Stimulated activated CD4-positive, alpha-beta T cell treated with anti-CD3 and anti-CD28 coated beads, TNF-alpha, amount 100 ng/mL, for 24 hours (primary cell): Measurements from ENCODE around the gene GH2.
A peak's percentile ranks its signal among the peaks of the same experiment; 100 is the strongest.
"Not testable (repeated sequence)": the region's sequence is repeated elsewhere in the genome, so short reads cannot be mapped to it uniquely, and the experiment has no call there.

Source experiments
- DNase-seq, 3 experiments: peaks; one replicate each; pipeline ENCODE4 v3.0.0-alpha.2; 2020; ENCODE audit warnings: low read depth in 3 of 3

GH2 gene

DNA sequence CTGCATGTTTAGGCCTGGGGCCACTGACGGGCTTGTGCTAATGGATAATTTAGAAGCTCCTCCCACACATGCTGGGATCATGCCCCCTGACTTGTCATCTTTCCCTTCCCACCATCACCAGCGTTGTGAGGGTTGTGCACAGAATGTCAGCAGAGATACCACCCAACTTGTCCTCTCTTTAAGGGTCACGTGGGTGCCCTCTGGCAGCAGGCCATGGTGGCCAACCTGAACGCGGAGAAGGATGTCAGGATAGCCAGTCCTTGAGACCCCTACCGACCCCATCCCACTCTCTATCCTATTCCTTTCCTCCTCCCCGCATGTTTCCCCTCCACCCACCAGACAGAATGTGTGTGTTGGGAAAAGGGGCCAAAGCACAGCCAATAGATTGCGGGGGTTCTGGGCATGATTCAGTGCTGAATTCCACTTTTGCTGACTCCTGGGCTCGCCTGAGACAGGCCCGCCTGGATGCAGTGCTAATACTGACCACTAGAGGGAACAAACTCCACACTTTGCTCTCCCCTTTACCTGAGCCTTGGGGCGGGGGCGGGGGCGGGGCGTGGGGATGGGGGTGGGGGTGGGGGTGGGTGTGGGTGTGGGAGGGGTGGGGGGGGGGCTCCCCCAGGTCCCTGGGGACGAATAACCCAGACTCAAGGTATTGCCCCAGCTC, at the start of gene GH2:
GH2 (minus strand) TSS at position 10 of the 667 bp plus-strand sequence. CDS start 143 bp downstream, outside the sequence.
- peak; percentile 31 to 55 (median 37) for DNase-seq

DNA sequence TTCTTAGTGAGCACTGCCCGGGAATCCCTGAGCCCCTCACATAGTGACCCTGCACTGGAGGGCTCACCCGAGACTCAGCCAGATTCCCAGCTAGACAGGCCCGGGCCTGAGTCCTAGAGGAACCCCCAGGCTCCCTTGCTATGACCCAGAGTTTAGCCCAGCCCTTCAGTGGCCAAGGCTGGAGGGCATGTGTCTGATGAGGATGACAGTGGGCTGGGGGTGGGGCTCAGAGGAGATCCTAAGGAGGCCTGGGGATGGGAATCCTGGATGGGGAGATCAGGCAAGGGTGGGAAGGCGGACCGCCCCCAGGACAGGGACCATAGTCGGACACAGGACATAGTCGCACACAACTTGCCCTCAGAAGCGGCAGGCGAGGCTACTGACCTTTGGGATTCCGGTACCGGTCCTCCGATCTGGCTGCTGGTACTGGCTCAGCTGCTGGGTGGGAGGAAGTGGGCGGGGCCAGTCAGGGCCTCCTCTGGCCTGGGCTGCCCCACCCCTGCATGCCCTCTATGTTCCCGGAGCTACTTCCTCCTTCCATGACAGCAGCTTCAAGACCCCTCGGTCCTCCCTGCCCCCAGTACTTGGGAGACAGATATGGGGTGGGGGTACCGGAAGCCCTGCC, 49.3 kb upstream of the GH2 start:
- DNase-seq, result peak in 2 of 3 experiments; percentile 22 to 65

DNA sequence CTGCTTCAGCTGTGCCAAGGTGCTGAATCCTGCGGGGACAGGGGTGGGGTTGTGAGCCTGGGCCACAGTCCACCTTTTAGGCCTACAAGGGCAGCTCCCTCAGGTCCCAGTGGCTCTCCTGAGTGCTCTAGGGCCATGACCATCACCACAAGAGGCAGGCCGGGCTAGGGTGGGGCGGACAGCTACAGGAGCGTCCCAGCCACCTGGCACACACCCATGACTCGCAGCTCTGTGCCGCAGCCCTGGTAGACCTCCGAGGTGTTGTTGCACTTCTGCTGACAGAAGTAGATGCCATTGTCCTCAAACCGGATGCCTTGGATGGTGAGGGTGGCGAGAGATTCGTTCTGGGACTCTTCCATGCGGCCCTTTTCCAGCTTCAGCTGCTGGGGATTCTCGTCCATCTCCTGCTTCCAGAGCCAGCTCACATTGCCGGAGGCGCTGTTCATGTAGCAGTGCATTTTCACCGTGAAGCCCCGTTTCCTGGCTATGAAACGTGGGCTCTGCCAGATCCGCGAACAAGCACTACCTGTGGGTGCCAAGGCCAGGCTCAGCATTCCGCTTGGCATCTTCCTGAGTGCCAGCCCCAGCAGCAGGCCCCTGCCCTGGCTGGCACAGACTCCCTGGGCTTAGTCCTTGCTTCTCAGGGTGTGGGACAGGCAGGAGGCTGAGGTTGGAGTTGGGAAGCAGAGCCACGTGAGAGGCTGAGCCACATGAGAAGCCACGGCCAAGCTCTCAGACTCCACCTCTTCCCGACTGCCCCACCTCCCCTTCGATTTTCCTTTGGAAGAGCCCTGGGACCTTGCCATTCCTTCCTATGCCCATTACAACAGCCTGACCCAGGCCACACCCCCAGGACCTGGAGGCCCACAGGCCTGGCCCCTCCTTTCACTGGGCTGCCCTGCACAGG, 48.4 kb upstream of the GH2 start:
- no peak for DNase-seq

DNA sequence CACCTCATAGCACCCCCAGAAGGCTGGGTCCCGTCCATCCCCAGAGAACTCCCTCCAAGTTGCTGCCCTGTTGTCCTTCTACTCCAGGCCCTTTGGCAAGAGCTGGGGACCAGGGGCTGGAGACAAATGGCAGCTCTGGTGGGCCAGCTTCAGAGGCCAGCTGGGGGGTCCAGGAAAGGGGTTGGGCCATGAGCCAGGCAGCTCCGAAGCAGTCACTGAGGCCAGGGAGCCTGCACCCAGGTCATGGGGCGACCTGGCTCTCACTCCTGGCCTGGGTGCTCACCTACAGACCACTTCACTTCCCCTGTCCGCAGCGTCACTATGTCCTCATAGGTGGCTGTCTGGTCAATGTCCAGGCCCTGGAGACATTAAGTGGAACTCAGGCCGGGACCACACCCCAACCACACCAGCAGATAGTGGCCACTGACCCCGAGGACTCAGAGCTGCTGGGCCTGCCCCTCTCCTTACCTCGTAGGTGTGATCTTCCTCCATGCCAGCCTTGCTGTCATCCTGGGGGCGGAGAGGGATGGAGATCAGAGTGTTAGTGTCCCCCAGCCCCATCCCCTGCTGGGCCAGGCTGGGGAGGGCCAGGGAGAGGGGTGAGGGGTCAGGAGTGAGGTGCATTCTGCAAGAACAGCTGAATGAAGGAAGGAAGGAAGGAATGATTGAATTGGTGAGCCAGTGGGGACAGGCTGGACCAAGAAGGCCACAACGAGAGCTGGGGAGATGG, 47.4 kb upstream of the GH2 start:
- DNase-seq, result no peak

DNA sequence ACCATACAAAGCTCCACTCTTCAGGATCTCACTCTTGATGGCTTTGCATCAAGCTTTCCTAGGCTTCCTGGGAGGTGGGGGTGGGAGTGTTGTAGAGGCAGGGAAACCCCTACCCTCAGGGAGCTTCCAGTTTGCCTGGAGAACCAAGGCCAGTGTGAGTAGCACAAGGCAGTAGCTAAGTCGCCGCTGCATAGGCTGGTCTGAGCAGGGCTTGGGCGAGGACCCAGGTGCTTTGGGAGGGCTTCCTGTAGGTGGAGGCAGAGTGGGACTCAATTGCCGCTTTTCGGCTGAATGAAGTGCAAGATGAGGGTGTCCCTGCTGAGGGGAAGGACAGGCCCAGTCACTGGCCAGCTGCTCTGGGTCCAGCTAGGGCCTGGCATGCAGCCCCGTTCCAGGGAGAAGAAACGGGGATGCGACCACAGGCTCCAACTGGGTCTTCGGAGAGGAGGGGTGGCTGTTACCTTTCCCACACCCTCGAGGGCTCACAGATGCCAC, 46.5 kb upstream of the GH2 start:
- DNase-seq, result no peak

DNA sequence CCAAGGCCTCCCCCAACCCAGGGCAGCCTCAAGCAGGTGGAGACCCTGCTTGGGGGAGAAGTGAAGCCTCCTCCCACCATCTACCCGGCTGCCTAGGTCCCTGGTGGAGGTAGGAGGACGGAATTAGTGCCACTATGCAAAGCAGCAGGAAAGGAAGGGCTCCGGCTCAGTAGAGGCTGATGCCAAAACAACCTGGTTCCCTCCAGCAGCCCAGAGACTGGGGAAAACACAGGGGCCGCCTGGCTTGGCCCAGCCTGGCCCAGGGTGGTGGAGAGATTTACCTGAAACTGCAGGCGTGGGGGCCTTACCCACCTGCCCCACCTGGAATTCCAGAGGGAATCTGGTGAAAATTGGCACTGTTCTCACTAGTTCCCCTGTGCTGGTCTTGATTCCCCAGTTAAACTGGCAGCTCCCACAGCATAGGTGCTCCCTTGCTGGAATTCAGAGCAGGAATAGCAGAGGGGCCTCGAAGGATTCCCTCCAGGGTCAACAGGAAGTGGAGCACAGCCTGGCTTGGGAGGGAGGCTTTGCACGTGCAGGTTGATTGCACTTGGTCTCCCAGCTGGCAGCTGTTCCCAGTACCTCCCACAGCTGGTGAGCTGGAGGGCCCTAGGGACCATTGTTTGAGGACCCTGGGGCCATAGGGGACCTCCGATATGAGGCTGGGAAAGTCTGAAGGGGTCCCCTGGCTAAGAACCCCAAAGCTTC, 45.9 kb upstream of the GH2 start:
- DNase-seq, result no peak

DNA sequence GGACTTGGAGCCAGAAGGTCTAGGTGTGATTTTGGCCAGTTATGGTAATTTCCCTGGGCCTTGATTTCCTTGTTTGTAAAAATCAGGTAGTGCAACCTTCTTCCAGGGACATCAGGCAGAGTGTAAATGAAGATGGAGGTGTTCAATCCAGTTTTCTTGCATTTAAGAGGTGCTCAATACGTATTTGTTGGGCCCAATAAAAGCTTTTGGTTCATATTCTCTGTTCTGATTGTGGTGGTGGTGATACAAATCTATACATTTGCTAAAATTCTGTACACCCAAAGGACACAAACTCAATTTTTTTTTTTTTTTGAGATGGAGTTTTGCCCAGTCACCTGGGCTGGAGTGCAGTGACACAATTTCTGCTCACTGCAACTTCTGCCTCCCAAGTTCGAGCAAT, 44.4 kb upstream of the GH2 start:
- DNase-seq, result no peak

DNA sequence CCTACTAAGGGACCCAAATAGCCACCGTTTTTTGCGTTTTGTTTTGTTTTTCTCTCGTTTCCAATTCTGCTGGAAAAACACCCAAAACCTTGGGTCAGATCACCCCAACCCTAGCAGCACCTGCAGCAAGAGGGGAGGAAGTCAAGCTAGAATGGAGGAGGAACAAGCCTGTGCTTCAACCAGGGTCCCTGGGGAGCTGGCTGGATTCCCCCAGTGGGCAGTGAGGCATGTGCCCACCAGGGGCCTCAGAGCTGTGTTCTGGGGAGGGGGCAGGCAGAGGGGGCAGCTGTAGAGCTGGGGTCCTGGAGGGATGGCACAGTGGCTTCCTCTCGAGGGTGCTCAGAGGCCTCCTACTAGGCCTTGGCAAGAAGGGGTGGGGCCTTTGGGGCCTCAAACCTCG, 43.9 kb upstream of the GH2 start:
- no peak for DNase-seq

DNA sequence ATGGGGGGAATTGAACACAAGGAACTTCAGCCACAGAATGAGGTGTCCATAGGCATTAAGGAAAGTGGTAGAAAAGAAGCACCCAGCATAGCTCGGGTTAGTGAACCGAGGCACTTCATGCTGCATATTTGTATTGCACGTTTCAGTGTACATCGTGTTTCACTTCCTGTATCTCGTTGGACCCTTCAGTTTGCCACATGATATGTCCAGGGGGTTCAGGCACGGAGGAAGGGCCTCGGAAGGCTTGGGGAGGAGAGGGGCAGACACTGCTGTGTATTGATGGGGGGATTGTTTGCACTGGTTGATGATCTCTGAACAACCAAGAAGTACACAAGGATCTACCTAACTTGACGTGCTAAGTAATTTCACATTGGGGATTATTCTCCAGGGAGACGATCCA, 40.7 kb upstream of the GH2 start:
- not testable (repeated sequence) for DNase-seq

DNA sequence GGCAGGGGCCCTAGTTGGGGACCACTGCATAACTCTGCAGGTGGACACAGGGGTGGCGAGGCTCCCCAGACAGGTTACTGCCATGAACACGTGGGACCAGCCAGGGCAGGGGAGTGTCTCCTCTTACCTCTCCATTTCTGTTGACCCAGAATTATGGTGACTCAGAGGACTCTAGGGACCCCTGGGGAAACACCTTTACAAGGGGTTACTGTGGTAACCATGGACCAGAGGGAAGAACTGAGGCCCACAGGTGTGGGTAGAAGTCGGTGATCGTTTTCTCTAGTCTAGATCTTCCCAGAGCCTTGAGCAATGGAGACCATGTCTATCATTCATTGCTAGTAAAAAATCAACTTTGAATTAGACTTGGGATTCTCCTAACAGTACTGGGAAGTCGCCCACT, 39.0 kb upstream of the GH2 start:
- DNase-seq, result not testable (repeated sequence)

DNA sequence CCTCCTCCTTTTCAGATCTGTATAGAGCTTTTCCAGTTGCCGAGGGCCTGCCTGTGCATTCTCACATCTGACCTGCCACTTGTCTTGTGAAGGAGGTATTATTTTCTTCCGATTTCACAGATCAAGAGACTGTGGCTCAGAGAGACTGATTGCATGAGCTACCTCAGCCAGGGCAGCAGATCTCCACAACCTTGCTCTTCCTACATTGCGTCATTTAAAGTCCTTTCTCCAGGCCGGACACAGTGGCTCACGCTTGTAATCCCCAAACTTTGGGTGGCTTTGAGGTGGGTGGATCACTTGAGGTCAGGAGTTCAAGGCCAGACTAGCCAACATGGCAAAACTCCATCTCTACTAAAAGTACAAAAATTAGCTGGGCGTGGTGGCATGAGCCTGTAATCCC, 38.3 kb upstream of the GH2 start:
- not testable (repeated sequence) for DNase-seq

DNA sequence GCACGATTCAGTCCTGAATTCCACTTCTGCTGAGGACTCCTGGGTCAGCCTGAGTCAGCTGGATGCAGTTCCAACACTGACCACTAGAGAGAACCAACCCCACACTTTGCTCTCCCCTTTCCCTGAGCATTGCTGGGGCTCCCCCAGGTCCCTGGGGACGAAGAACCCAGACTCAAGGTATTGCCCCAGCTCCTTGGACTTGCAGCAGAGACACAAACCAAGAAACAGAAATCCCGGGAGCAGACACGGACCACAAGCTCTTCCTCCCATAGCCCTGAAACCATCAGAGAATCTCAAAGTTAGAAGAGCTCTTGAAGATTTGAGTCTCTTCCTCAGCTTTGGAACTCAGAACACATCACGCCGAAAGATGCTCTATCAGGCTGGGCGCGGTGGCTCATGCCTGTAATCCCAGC, 37.6 kb upstream of the GH2 start:
- peak; percentile 48 to 71 (median 65) for DNase-seq

DNA sequence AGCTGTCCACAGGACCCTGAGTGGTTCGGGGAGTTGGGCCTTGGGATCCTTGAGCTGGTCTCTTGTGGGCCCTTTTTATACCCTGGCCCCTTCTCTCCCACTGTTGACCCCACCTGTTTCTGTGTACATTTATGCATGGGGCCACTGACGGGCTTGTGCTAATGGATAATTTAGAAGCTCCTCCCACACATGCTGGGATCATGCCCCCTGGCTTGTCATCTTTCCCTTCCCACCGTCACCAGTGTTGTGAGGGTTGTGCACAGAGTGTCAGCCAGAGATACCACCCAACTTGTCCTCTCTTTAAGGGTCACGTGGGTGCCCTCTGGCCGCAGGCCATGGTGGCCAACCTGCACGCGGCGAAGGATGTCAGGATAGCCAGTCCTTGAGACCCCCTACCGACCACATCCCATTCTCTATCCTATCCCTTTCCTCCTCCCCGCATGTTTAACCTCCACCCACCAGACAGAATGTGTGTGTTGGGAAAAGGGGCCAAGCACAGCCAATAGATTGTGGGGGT, 37.1 kb upstream of the GH2 start, which contains the start of gene GH1:
GH1 (minus strand) TSS at position 51 of the 517 bp plus-strand sequence. CDS start 63 bp downstream, outside the sequence.
- DNase-seq, result not testable (repeated sequence)

DNA sequence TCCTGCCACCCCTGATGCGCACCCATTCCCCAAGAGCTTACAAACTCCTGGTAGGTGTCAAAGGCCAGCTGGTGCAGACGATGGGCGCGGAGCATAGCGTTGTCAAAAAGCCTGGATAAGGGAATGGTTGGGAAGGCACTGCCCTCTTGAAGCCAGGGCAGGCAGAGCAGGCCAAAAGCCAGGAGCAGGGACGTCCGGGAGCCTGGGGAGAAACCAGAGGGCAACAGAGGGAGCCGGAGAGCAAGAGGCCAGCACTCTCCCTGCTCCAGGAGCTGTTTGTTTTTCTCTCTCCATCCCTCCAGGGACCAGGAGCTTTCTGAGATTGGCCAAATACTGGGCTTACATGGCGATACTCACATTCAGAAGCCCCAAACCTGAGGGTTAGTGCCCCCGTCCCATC, 36.6 kb upstream of the GH2 start:
- no peak for DNase-seq

DNA sequence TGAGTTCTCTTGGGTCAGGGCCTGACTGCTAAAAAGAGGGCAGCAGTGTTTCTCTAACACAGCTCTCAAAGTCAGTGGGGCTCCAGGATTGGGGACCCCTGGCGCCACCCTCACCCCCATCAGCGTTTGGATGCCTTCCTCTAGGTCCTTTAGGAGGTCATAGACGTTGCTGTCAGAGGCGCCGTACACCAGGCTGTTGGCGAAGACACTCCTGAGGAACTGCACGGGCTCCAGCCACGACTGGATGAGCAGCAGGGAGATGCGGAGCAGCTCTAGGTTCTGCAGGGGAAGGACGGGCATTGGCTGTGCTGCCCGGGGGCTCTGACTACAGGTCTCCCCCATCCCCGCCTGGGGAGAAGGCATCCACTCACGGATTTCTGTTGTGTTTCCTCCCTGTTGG, 35.9 kb upstream of the GH2 start:
- DNase-seq, result no peak

DNA sequence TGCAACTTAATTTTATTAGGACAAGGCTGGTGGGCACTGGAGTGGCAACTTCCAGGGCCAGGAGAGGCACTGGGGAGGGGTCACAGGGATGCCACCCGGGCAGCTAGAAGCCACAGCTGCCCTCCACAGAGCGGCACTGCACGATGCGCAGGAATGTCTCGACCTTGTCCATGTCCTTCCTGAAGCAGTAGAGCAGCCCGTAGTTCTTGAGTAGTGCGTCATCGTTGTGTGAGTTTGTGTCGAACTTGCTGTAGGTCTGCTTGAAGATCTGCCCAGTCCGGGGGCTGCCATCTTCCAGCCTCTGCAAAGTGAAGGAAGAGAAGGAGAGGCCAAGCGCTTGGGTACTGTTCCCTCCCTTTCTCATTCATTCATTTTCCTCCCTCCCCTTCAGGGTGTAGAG, 35.5 kb upstream of the GH2 start:
- not testable (repeated sequence) for DNase-seq

DNA sequence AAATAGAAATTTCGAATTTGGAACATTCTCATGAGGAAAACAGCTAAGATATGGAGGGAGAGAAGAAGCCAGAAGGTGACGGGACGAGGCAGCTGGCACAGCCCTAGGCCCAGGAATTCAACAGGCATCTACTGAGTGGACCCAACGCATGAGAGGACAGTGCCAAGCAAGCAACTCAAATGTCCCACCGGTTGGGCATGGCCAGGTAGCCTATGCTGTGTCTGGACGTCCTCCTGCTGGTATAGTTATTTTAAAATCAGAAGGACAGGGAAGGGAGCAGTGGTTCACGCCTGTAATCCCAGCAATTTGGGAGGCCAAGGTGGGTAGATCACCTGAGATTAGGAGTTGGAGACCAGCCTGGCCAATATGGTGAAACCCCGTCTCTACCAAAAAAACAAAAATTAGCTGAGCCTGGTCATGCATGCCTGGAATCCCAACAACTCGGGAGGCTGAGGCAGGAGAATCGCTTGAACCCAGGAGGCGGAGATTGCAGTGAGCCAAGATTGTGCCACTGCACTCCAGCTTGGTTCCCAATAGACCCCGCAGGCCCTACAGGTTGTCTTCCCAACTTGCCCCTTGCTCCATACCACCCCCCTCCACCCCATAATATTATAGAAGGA, 34.9 kb upstream of the GH2 start:
- DNase-seq, result no peak

DNA sequence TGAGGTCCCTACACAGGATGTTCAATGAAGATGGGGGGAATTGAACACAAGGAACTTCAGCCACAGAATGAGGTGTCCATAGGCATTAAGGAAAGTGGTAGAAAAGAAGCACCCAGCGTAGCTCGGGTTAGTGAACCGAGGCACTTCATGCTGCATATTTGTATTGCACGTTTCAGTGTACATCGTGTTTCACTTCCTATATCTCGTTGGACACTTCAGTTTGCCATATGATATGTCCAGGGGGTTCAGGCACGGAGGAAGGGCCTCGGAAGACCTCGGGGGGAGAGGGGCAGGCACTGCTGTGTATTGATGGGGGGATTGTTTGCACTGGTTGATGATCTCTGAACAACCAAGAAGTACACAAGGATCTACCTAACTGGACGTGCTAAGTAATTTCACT, 34.0 kb upstream of the GH2 start:
- not testable (repeated sequence) for DNase-seq

DNA sequence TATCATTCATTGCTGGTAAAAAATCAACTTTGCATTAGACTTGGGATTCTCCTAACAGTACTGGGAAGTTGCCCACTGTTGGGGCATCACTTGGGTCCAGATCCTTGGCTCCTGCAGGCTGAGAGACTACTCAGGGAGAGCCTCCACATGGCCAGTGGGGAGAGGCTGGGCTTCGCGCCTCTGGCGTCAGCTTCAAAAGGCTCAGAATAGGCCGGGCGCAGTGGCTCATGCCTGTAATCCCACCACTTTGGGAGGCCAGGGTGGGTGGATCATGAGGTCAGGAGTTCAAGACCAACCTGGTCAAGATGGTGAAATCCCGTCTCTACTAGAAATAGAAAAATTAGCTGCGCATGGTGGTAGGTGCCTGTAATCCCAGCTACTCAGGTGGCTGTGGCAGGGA, 32.7 kb upstream of the GH2 start:
- DNase-seq, result no peak

DNA sequence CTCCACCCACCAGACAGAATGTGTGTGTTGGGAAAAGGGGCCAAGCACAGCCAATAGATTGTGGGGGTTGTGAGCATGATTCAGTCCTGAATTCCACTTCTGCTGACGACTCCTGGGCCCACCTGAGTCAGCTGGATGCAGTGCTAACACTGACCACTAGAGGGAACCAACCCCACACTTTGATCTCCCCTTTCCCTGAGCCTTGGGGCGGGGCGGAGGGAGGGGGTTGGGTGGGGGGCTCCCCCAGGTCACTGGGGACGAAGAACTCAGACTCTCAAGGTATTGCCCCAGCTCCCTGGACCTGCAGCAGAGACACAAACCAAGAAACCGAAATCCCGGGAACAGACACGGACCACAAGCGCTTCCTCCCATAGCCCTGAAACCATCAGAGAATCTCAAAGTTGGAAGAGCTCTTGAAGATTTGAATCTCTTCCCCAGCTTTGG, 29.9 kb upstream of the GH2 start:
- peak; percentile 40 to 59 (median 57) for DNase-seq
